ENCODE data around the gene CAMK1D.

CAMK1D gene

DNA sequence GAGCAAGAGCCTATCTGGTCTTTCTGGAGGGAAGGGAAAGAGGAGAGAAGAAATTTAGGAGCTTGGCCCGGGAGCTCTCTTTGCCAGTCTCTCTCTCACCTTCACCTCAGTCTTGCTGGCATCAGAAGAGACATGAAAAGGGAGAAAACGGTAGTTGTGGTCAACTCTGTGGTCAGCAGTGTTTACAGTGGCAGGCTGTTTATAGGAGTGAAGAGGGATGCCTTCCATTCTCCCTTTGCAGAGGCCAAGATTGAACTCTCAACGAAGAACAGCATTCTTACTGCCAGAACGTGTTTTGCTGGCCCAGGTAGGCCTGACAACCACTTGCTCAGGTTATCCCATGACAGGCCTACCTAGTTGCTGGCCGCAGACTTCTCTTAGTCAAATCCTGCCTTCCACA lies 518.9 kb downstream of the CAMK1D start:
- in situ Hi-C loops (cut with HindIII; ENCODE audit: low sequenced_read_pairs), result no loop called here

DNA sequence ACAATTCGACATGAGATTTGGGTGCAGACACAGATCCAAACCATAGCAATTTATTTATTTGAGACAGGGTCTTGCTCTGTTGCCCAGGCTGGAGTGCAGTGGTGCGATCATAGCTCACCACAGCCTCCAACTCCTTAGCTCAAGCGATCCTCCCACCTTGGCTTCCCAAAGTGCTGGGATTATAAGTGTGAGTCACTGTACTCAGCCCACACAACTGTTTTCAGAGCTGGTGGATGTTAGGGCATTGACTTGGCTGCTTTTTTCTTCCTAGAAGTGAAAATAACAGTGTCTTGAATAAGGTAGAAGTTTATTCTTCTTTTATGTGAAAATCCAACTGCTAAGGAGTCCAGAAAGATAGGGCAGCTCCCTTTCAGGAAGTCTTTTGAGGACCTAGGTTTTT lies 520.1 kb downstream of the CAMK1D start:
- in situ Hi-C loops (cut with HindIII; ENCODE audit: low sequenced_read_pairs), result no loop called here

DNA sequence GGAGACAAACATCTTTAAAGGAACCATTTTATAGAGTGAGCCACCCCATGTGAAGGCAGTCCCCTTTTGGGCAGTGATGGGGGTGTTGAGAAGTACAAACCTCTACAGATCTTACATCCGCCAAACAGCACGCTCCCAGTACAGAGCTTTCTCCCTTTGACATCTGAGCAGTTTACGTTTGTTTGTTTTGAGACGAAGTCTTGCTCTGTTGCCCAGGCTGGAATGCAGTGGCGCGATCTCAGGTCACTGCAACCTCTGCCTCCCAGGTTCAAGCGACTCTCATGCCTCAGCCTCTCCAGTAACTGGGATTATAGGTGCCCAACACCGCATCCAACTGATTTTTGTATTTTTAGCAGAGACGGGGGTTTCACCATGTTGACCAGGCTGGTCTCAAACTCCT lies 523.2 kb downstream of the CAMK1D start:
- in situ Hi-C loops (cut with HindIII; ENCODE audit: low sequenced_read_pairs), result no loop called here

DNA sequence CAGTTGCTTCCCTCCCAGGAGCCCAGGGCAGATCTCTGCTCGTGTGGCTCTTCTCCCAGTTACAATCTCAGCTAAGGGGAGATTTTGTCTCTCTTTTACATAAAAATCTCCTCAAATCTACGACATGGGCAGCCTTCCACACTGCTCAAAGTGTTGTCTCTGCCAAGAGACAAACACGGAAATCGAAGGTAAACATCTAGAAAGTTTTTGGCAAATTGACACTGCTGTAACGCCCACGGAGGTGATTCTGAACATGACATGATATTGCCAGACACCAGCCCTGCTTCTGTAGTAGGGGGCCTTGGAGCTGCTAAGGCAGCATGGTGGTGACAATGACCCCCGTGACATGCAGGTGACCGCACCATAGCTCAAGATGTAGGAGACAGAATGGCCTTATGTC lies 523.8 kb downstream of the CAMK1D start:
- in situ Hi-C loops (cut with HindIII; ENCODE audit: low sequenced_read_pairs), result no loop called here

DNA sequence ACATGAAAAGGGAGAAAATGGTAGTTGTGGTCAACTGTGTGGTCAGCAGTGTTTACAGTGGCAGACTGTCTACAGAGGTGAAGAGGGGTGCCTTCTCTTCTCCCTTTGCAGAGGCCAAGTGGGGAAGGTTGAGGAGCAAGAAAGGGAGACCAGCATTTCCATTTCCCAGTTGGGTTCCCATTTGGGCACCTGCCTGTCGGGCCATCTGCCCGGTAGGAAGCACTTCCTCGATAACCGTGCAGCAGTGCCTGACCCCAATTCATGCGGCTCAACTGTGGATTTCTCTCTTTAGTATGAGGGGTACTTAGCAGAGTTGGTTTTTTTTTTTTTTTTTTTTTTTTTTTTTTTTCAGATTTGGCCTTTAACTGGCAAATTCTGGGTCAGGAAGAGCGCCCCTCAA lies 525.2 kb downstream of the CAMK1D start:
- in situ Hi-C loops (cut with HindIII; ENCODE audit: low sequenced_read_pairs), result no loop called here

DNA sequence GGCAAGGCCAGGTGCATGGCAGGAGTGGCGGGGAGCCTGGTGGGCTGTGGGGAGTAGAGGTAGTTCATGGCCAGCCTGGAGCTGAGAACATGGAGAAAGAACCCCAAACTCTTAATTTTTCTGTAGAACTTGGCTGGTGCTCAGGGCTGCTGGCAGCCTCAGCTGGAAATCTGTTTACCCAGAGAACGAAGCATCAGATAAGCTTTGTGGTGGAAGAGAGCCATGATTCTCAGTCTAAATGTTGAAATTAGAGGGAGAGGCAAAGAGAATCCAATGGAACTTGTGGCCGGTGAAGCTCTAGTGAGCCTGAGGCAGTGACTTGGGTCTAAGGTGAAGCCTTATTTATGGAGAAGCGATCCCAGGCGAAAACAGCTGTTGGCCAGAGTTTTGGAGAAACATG lies 525.8 kb downstream of the CAMK1D start:
- in situ Hi-C loops (cut with HindIII; ENCODE audit: low sequenced_read_pairs), result no loop called here

DNA sequence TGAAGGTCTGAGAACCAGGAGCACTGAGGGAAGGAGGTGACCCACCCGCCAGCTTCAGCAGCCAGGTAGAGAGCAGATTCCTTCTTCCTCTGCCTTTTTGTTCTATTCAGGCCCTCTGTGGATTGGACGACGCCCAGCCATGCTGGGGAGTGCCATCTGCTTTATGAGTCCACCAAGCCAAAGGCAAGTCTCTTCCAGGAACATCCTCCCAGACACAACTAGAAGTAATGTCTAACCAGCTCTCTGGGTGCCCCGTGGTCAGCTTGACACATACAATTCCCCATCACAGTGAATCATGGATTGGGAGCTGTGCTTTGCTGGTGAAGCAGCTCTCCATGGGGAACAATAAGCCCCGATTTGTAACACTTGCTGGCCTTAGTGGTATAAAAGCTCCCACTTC lies 526.9 kb downstream of the CAMK1D start:
- in situ Hi-C loops (cut with HindIII; ENCODE audit: low sequenced_read_pairs), result no loop called here

DNA sequence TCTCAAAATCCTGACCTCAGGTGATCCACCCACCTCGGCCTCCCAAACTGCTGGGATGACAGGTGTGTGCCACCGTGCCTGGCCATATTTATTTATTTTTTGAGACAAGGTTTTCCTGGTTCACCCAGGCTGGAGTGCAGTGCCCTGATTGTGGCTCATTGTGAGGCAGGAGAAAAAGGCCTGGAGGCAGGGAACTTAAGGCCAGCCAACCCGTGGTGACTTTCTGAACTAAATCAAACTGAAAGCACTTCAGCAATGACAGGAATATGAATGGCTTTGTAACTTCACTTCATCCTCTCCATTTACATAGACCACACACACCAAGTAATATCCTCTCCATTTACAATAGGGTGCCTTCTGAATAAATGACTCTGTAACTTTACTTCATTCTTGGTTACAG lies 527.8 kb downstream of the CAMK1D start:
- in situ Hi-C loops (cut with HindIII; ENCODE audit: low sequenced_read_pairs), result no loop called here

DNA sequence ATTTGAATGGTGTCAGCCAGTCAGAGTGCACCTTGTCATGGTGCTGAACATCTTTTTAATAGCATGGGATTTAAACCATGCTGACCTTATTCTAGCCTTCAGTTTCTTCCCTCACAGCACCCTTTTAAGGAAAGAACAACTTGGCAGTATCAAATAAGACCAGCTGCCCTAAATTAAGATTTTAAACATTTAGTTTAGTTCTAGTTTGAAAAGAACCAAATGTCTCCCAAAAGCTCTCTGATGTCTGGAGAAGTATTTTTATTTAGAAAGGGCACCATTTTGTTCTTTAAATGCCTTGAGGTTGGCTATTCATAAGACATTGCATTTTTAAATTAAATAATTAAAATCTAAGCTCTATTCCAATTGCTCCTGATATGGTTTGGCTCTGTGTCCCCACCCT lies 531.1 kb downstream of the CAMK1D start:
- in situ Hi-C loops (cut with HindIII; ENCODE audit: low sequenced_read_pairs), result no loop called here

DNA sequence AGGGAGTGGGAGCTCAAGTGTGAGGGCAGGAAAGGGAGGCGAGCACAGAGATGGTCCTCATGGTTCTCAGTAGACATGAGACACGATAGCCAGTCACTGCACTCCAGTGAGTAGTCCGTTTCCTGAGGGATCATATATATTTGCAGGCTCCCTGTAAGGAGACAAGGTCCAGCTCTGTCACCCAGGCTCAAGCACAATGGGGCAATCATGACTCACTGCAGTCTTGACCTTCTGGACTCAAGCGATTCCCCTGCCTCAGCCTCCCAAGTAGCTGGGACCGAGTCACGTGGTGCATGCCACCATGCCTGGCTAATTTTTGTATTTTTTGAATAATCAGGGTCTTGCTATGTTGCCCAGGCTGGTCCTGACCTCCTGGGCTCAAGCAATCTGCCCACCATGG lies 535.5 kb downstream of the CAMK1D start:
- in situ Hi-C loops (cut with HindIII; ENCODE audit: low sequenced_read_pairs), result no loop called here

All from DLD1 (cell line).